H1 (cell line): ENCODE measurements around the gene ZDHHC8. TPM values are rescaled to one million over a fixed set of nuclear protein-coding genes. Genes with fewer than 3 reads are reported as not detected.

Experiments
- CTCF ChIA-PET: fragments of 300-600 bp; sonication (Branson Sonifier 250); formaldehyde crosslinking; loops from one replicate; lab custom pipeline; 2021; ENCODE audit not compliant: partially characterized antibody; lab: Charles Lee
- POLR2A ChIA-PET: fragments of 300-600 bp; sonication (Branson Sonifier 250); formaldehyde crosslinking; loops from one replicate; lab custom pipeline; 2021; ENCODE audit warnings: inconsistent platforms; ENCODE audit not compliant: partially characterized antibody; lab: Charles Lee
- DNase-seq, 2 experiments: peaks; one replicate each; pipeline versions ENCODE4 v3.0.0 to v3.0.0-alpha.2; 2010 to 2022; ENCODE audit warnings: low spot score in 2 of 2, low read depth in 1 of 2, mixed read lengths in 1 of 2
- FAIRE-seq: peaks from 2 replicates; lab custom pipeline; 2011; peaks lifted over from hg19 to GRCh38; lab: Jason Lieb, UNC
- H2AFZ ChIP-seq: 2 replicates; pipeline ENCODE4 v1.8.1; 2012; ENCODE audit warnings: low read length, inconsistent platforms
- H2AK5ac ChIP-seq: 2 replicates; pipeline ENCODE4 v1.6.1; 2013; ENCODE audit warnings: low read depth, low read length
- H2BK120ac ChIP-seq: replicated peaks from 2 replicates; pipeline ENCODE3; 2013; ENCODE audit warnings: low read depth, low read length, inconsistent platforms
- H2BK12ac ChIP-seq: 2 replicates; pipeline ENCODE4 v1.6.1; 2013; ENCODE audit warnings: low read depth, low read length
- H2BK15ac ChIP-seq: 2 replicates; pipeline ENCODE4 v1.6.1; 2013; ENCODE audit warnings: low read length
- H2BK20ac ChIP-seq: 2 replicates; pipeline ENCODE4 v1.6.1; 2013; ENCODE audit warnings: low read length
- H2BK5ac ChIP-seq: 2 replicates; pipeline ENCODE4 v1.6.1; 2013; ENCODE audit warnings: low read depth, low read length
- H3K14ac ChIP-seq: 2 replicates; pipeline ENCODE4 v1.6.1; 2013; ENCODE audit warnings: inconsistent platforms; ENCODE audit not compliant: insufficient read length
- H3K18ac ChIP-seq: 2 replicates; pipeline ENCODE4 v1.6.1; 2013; ENCODE audit warnings: low read length; ENCODE audit errors: extremely low read depth
- H3K23ac ChIP-seq: 2 replicates; pipeline ENCODE4 v1.6.1; 2013; ENCODE audit warnings: inconsistent platforms; ENCODE audit not compliant: insufficient read length
- H3K23me2 ChIP-seq: 2 replicates; pipeline ENCODE4 v1.6.1; 2013; ENCODE audit warnings: low read depth, low read length
- H3K27ac ChIP-seq: 2 replicates; pipeline ENCODE4 v1.6.1; 2011; ENCODE audit warnings: low read depth, low read length, inconsistent platforms
- H3K27me3 ChIP-seq, 4 experiments: replicated peaks in 1 of 4; 1 replicate in 1 of 4; 2 replicates in 3 of 4; pipeline versions ENCODE4 v1.6.1 to v1.8.1; 2011 to 2013; ENCODE audit warnings: low read length in 3 of 4, mild to moderate bottlenecking in 3 of 4, inconsistent platforms in 2 of 4, mixed read lengths in 2 of 4, moderate library complexity in 1 of 4; ENCODE audit not compliant: control insufficient read depth in 3 of 4, insufficient read depth in 3 of 4; ENCODE audit errors: extremely low read depth in 1 of 4
- H3K36me3 ChIP-seq, 4 experiments: 2 replicates each; pipeline versions ENCODE4 v1.6.1 to v1.8.1; 2011 to 2013; ENCODE audit warnings: mild to moderate bottlenecking in 4 of 4, low read length in 3 of 4, moderate library complexity in 2 of 4, control low read depth in 1 of 4, inconsistent platforms in 1 of 4; ENCODE audit not compliant: insufficient read depth in 4 of 4, control insufficient read depth in 2 of 4
- H3K4ac ChIP-seq: replicated peaks from 2 replicates; pipeline ENCODE3; 2013; ENCODE audit warnings: low read length, low read depth, mixed read lengths, inconsistent platforms; ENCODE audit not compliant: insufficient read length
- H3K4me1 ChIP-seq, 4 experiments: replicated peaks in 1 of 4; 1 replicate in 1 of 4; 2 replicates in 3 of 4; pipeline versions ENCODE4 v1.6.1 to v1.8.1; 2011 to 2013; ENCODE audit warnings: low read length in 3 of 4, inconsistent platforms in 2 of 4, mixed read lengths in 1 of 4; ENCODE audit not compliant: insufficient read depth in 4 of 4, control insufficient read depth in 3 of 4
- H3K4me2 ChIP-seq, 2 experiments: 2 replicates each; pipeline versions ENCODE4 v1.6.1 to v1.8.1; 2011 to 2013; ENCODE audit warnings: low read depth in 2 of 2, low read length in 2 of 2, control low read depth in 1 of 2, inconsistent platforms in 1 of 2, mild to moderate bottlenecking in 1 of 2; ENCODE audit not compliant: insufficient read depth in 1 of 2
- H3K4me3 ChIP-seq, 4 experiments: fragments of 200-600, 300-600 bp in 1 of 4; sonication (generic), shearing (Covaris generic), sonication (Bioruptor Twin) in 1 of 4; 2 replicates each; pipeline versions ENCODE4 v1.5.1 to v1.8.1; 2011 to 2016; ENCODE audit warnings: low read length in 4 of 4, low read depth in 3 of 4, control low read depth in 2 of 4, inconsistent platforms in 2 of 4, mild to moderate bottlenecking in 2 of 4, mixed read lengths in 1 of 4, moderate library complexity in 1 of 4; ENCODE audit not compliant: insufficient read depth in 2 of 4; ENCODE audit errors: extremely low read depth in 1 of 4
- H3K56ac ChIP-seq: replicated peaks from 2 replicates; pipeline ENCODE3; 2013; ENCODE audit warnings: low read depth, mild to moderate bottlenecking, mixed read lengths, low read length, inconsistent platforms; ENCODE audit not compliant: insufficient read length
- H3K79me1 ChIP-seq: 2 replicates; pipeline ENCODE4 v1.6.1; 2013; ENCODE audit warnings: low read depth, low read length, control low read depth
- H3K79me2 ChIP-seq, 2 experiments: 2 replicates each; pipeline versions ENCODE4 v1.6.1 to v1.8.1; 2012 to 2013; ENCODE audit warnings: low read length in 2 of 2, mild to moderate bottlenecking in 2 of 2, inconsistent platforms in 1 of 2; ENCODE audit not compliant: insufficient read depth in 2 of 2, control insufficient read depth in 1 of 2
- H3K9ac ChIP-seq, 4 experiments: replicated peaks in 1 of 4; 1 replicate in 1 of 4; 2 replicates in 3 of 4; pipeline versions ENCODE4 v1.6.1 to v1.8.1; 2011 to 2013; ENCODE audit warnings: low read depth in 3 of 4, low read length in 3 of 4, control low read depth in 2 of 4, mild to moderate bottlenecking in 2 of 4, moderate library complexity in 2 of 4, inconsistent platforms in 1 of 4; ENCODE audit errors: extremely low read depth in 1 of 4
- H3K9me3 ChIP-seq, 2 experiments: 2 replicates each; pipeline versions ENCODE4 v1.6.1 to v1.8.1; 2012 to 2013; ENCODE audit warnings: mild to moderate bottlenecking in 2 of 2, moderate library complexity in 2 of 2, control low read depth in 1 of 2, inconsistent platforms in 1 of 2, low read depth in 1 of 2, low read length in 1 of 2, mixed read lengths in 1 of 2; ENCODE audit not compliant: insufficient read depth in 2 of 2
- H4K20me1 ChIP-seq, 2 experiments: replicated peaks in 1 of 2; 2 replicates each; pipeline versions ENCODE3 to v1.8.1; 2011 to 2013; ENCODE audit warnings: inconsistent platforms in 2 of 2, low read length in 2 of 2, mild to moderate bottlenecking in 1 of 2; ENCODE audit not compliant: insufficient read depth in 2 of 2, control insufficient read depth in 1 of 2
- H4K5ac ChIP-seq: 2 replicates; pipeline ENCODE4 v1.6.1; 2013; ENCODE audit warnings: low read length, low read depth, mixed read lengths, inconsistent platforms; ENCODE audit not compliant: insufficient read length
- H4K8ac ChIP-seq: 2 replicates; pipeline ENCODE4 v1.8.0; 2013; ENCODE audit warnings: mild to moderate bottlenecking, moderate library complexity, low read length, inconsistent platforms; ENCODE audit not compliant: insufficient read depth; ENCODE audit errors: extremely low read depth
- H4K91ac ChIP-seq: replicated peaks from 2 replicates; pipeline ENCODE3; 2013; ENCODE audit warnings: low read length, mixed read lengths, inconsistent platforms; ENCODE audit not compliant: insufficient read length
- BACH1 ChIP-seq: IDR thresholded peaks from 2 replicates; pipeline ENCODE4 v1.6.1; 2012; ENCODE audit warnings: low read length, improper control_type of control experiment
- CHD2 ChIP-seq: IDR thresholded peaks from 2 replicates; pipeline ENCODE4 v1.6.1; 2012; ENCODE audit warnings: low read length, improper control_type of control experiment
- FOSL1 ChIP-seq: IDR thresholded peaks from 2 replicates; pipeline ENCODE4 v1.6.1; 2011; ENCODE audit warnings: mild to moderate bottlenecking, low read depth, low read length, moderate library complexity; ENCODE audit not compliant: insufficient read depth
- GTF2F1 ChIP-seq: IDR thresholded peaks from 2 replicates; pipeline ENCODE4 v1.6.1; 2012; ENCODE audit warnings: low read depth, low read length, improper control_type of control experiment, borderline replicate concordance
- KDM4A ChIP-seq: IDR thresholded peaks from one replicate; pipeline ENCODE4 v1.7.1; 2012; ENCODE audit warnings: low read depth, mild to moderate bottlenecking, moderate library complexity, low read length, inconsistent platforms; ENCODE audit not compliant: severe bottlenecking
- KDM5A ChIP-seq: fragments of 200-600 bp; IDR thresholded peaks from 2 replicates; pipeline ENCODE4 v1.7.1; 2012; ENCODE audit warnings: mild to moderate bottlenecking, low read length, inconsistent platforms, mixed read lengths
- MAFK ChIP-seq: IDR thresholded peaks from 2 replicates; pipeline ENCODE4 v1.6.1; 2012; ENCODE audit warnings: low read depth, mild to moderate bottlenecking, improper control_type of control experiment, low read length
- SP4 ChIP-seq: IDR thresholded peaks from 2 replicates; pipeline ENCODE4 v1.6.1; 2012; ENCODE audit warnings: low read length, inconsistent platforms
- SUZ12 ChIP-seq: fragments of 200-600 bp; sonication (generic); IDR thresholded peaks from 2 replicates; pipeline ENCODE4 v1.6.1; 2012; ENCODE audit warnings: mild to moderate bottlenecking, inconsistent platforms, low read length, moderate library complexity, mixed read lengths
- TAF1 ChIP-seq: IDR thresholded peaks from 2 replicates; pipeline ENCODE4 v1.6.1; 2011; ENCODE audit warnings: mild to moderate bottlenecking, low read depth, low read length
- TAF7 ChIP-seq: optimal IDR thresholded peaks from 2 replicates; pipeline ENCODE3; 2011; ENCODE audit warnings: low read depth, mild to moderate bottlenecking, inconsistent platforms, low read length, moderate library complexity, borderline replicate concordance
- YY1 ChIP-seq: IDR thresholded peaks from 2 replicates; pipeline ENCODE4 v1.6.1; 2011; ENCODE audit warnings: low read depth, mild to moderate bottlenecking, low read length
- WGBS, 2 experiments: shearing (Covaris generic) in 1 of 2; methylation state at CpG; one replicate each; pipeline versions ENCODE4 v1.1.6 to v1.1.7; 2013 to 2015; ENCODE audit warnings: low lambda C conversion rate in 2 of 2, mixed read lengths in 2 of 2, inconsistent platforms in 1 of 2, low coverage in 1 of 2, missing lambda C conversion rate in 1 of 2; ENCODE audit not compliant: insufficient replicate concordance in 2 of 2, insufficient coverage in 1 of 2, insufficient read length in 1 of 2; ENCODE audit errors: extremely low coverage in 1 of 2, missing lambda C conversion rate in 1 of 2; 5-methylcytosine and 5-hydroxymethylcytosine counted together
- polyA plus RNA-seq, 7 experiments: library from polyadenylated mRNA; depleted of rRNA in 3 of 7; stranded (reverse) in 5 of 7; unstranded in 2 of 7; fragments of >200 nt in 5 of 7; fragments of 200-250 nt in 2 of 7; gene quantifications; 1 replicate in 5 of 7; 2 replicates in 1 of 7; 4 replicates in 1 of 7; pipeline versions ENCODE4 v1.2.1 to v1.2.3, GENCODE V29; 2011 to 2013; ENCODE audit warnings: missing spikeins in 2 of 7, mixed read lengths in 2 of 7
- total RNA-seq: library from RNA; stranded (reverse); fragmentation: NEBNext Ultra II Directional; extraction: Animal tissue kit (Norgen Biotek cat#: 25700); gene quantifications from 2 replicates; pipeline ENCODE4 v1.2.1, GENCODE V29; 2021
- TF ChIP-seq, protein P1 (sequence below): IDR thresholded peaks from 2 replicates; pipeline ENCODE4 v1.6.1; 2011; ENCODE audit warnings: low read depth, mild to moderate bottlenecking, low read length; ENCODE audit not compliant: insufficient read depth

ZDHHC8 gene
- total and polyA plus RNA-seq, 2 of the 8 experiments (the other 6 are each of a cell fraction or from before 2014, with no cell fraction given): 18.6 to 65.6 TPM

DNA sequence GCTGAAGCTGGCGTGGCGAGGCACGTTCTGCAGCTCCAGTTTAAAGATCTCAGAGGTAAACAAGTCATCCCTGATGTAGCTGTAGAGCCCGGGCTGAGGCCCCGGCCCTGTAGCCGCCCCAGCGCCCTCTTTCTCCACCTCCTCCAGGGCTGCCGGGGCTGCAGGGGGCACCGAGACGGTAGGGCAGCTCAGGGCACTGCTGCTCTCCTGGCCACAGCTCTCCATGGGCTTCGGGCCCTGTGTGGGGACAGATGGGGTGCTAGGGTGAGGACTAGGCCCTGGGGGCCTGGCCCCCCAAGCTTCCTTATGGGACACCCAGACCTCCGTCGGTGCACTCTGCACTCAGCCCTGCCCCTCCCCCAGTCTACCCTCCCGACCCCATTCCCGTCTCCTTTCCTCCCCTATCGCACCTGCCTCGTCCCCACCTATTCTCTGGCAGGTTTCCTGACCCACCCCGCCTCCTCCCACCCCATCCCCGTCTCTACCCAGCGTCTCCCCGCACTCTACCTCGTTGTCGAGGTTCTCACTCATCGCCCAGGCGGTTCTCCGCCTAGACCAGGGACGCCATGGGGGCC is 15.1 kb upstream of the ZDHHC8 start:
- POLR2A ChIA-PET: interaction anchor here (1.2 to 22.7 kb wide), 6 partner anchors 11 to 160 kb away, joined by 3 to 598 read pairs (median 8); partner anchors contain the start of genes DGCR8 and ZDHHC8
- H3K4ac ChIP-seq: peak overlapping the region; percentile 97
- TF ChIP-seq GTF2F1 (no peak), TAF1 (no peak), SP4 (no peak), KDM5A (no peak), SUZ12 (no peak), CHD2 (no peak), YY1 (no peak), KDM4A (no peak), BACH1 (no peak), MAFK (no peak), FOSL1 (no peak), TAF7 (no peak)
- TF ChIP-seq, protein P1, sequence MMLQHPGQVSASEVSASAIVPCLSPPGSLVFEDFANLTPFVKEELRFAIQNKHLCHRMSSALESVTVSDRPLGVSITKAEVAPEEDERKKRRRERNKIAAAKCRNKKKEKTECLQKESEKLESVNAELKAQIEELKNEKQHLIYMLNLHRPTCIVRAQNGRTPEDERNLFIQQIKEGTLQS: no peak
- TF ChIP-seq, all 59 proteins: peak for 0
- no peak overlapping the region for H2BK12ac ChIP-seq
- peak overlapping the region; percentile 80 for H3K27ac ChIP-seq
- CTCF ChIA-PET: interaction anchor here (0.8 to 2.2 kb wide), 7 partner anchors 9 to 40 kb away, joined by 3 to 9 read pairs (median 6); no protein-coding TSS in a partner anchor
- H3K79me1 ChIP-seq: peaks cover 7% of the 10 kb centered on the region; the same call in 1 of the 2 replicates
- H2AFZ ChIP-seq: no peak overlapping the region
- H3K18ac ChIP-seq: peak overlapping the region; percentile 60; the same call in 1 of the 2 replicates
- DNase-seq (no peak), FAIRE-seq (no peak)
- no peaks in the 10 kb centered on the region; the same call in 1 of the 2 replicates for H3K23me2 ChIP-seq
- H3K56ac ChIP-seq: peak overlapping the region; percentile 84
- peak overlapping the region; percentile 63 to 92 for H3K4me2 ChIP-seq
- peaks cover 0 to 11% (median 5%) of the 10 kb centered on the region in 4 experiments; a peak in 5 of 7 replicates for H3K4me1 ChIP-seq
- H4K8ac ChIP-seq: peak overlapping the region; percentile 92
- H3K23ac ChIP-seq: no peak overlapping the region
- no peak overlapping the region; the same call in 1 of the 2 replicates for H2AK5ac ChIP-seq
- H3K79me2 ChIP-seq: peaks cover 28 to 56% of the 10 kb centered on the region in 2 experiments
- peak overlapping the region; percentile 57 to 92 (median 84) for H3K9ac ChIP-seq
- peak overlapping the region; percentile 76 for H2BK120ac ChIP-seq
- no peak overlapping the region for H3K14ac ChIP-seq
- H3K27me3 ChIP-seq: no peaks in the 10 kb centered on the region
- H4K20me1 ChIP-seq: peaks cover 11 to 14% of the 10 kb centered on the region in 2 experiments
- peak overlapping the region; percentile 81 for H4K5ac ChIP-seq
- peak overlapping the region; percentile 80 to 96 (median 93) for H3K4me3 ChIP-seq
- no peaks in the 10 kb centered on the region for H3K9me3 ChIP-seq
- H2BK5ac ChIP-seq: peak overlapping the region; percentile 90
- 46% methylated on average over 17 of the region's 27 CpGs; no CpG with 5 or more reads in 1 of the 2 experiments for WGBS, 2 experiments
- H4K91ac ChIP-seq: peak overlapping the region; percentile 95
- H2BK20ac ChIP-seq: no peak overlapping the region
- no peak overlapping the region; the same call in 1 of the 2 replicates for H2BK15ac ChIP-seq
- peaks cover 27 to 43% (median 33%) of the 10 kb centered on the region in 4 experiments for H3K36me3 ChIP-seq
